BJ (cell line): Measurements from ENCODE around the gene PPP1R7. TPM values are rescaled to one million over a fixed set of nuclear protein-coding genes. Genes with fewer than 3 reads are reported as not detected.

Experiments
- CTCF ChIA-PET: fragments of 350-600 bp; formaldehyde crosslinking; extraction: SDS; loops from one replicate; lab custom pipeline; 2021; ENCODE audit warnings: antibody characterized with exemption, inconsistent platforms; lab: Yijun Ruan, JAX
- POLR2A ChIA-PET: fragments of 300-600 bp; sonication (Branson Sonifier 250); formaldehyde crosslinking; extraction: SDS; loops from one replicate; lab custom pipeline; 2021; ENCODE audit warnings: antibody characterized with exemption; lab: Charles Lee
- DNase-seq: peaks from one replicate; pipeline ENCODE4 v3.0.0-alpha.2; 2011; ENCODE audit warnings: low read depth
- H3K27me3 ChIP-seq: 2 replicates; pipeline ENCODE4 v1.6.0; 2011; ENCODE audit warnings: low read length; ENCODE audit not compliant: control insufficient read depth, insufficient read depth
- H3K36me3 ChIP-seq: 2 replicates; pipeline ENCODE4 v1.5.1; 2011; ENCODE audit warnings: low read length; ENCODE audit not compliant: control insufficient read depth, insufficient read depth
- H3K4me3 ChIP-seq: 2 replicates; pipeline ENCODE4 v1.5.1; 2011; ENCODE audit warnings: low read depth, mild to moderate bottlenecking, control low read depth, low read length
- polyA plus RNA-seq: library from polyadenylated mRNA; depleted of rRNA; stranded (reverse); fragments of >200 nt; gene quantifications from 2 replicates; pipeline ENCODE4 v1.2.3, GENCODE V29; 2011
- TF ChIP-seq, protein P1 (sequence below): IDR thresholded peaks from 2 replicates; pipeline ENCODE4 v1.5.1; 2011; ENCODE audit warnings: low read depth, mild to moderate bottlenecking, control low read depth, inconsistent platforms, low read length, moderate library complexity; ENCODE audit not compliant: insufficient read depth

Gene PPP1R7
- polyA plus RNA-seq, 1 experiment, result 45.8 TPM

DNA sequence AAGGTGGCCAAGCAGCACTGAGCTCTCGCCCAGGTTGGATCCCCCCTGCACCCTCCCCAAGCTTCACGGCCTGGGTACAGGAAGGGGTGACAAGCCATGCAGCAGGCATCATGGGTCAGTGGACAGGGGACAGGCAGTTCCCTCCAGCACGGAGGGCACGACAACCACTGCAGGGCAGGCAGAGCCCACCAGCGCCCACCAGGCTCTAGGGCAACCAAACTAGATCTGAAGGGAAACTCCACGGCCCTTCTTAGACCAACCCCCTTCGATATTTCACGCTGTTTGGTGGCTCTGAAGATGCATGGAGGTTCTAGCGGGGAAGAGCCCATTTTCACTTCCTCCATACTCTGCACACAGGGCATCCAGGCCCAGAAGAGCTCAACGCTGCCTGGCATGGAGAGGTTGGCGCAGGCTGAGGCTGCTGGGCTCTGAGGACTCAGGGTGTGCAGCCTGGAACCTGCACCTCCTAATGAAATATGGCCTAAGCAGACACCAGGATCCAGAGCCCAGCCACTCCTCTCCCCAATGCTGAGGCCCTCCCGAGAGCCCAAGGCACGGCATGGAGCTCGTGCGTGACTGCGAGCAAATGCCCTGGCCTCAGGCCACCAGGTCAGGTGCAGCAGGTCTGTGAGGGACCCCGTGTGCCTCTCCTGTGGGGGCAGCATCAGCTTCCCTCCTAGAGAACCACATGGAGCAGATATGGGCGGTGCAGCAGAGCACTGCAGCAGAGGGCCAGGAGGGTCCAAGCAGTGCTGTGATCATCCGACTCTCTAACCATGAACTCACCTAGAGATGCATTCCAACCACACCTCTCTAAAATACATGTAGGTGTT lies 39.4 kb upstream of the PPP1R7 start:
- no peak for DNase-seq
- ChIA-PET POLR2A (no interaction called here), CTCF (interaction anchor here (1.1 kb wide), 1 partner anchor 13 kb away, joined by 3 read pairs; no protein-coding TSS in a partner anchor)
- TF ChIP-seq, protein P1, sequence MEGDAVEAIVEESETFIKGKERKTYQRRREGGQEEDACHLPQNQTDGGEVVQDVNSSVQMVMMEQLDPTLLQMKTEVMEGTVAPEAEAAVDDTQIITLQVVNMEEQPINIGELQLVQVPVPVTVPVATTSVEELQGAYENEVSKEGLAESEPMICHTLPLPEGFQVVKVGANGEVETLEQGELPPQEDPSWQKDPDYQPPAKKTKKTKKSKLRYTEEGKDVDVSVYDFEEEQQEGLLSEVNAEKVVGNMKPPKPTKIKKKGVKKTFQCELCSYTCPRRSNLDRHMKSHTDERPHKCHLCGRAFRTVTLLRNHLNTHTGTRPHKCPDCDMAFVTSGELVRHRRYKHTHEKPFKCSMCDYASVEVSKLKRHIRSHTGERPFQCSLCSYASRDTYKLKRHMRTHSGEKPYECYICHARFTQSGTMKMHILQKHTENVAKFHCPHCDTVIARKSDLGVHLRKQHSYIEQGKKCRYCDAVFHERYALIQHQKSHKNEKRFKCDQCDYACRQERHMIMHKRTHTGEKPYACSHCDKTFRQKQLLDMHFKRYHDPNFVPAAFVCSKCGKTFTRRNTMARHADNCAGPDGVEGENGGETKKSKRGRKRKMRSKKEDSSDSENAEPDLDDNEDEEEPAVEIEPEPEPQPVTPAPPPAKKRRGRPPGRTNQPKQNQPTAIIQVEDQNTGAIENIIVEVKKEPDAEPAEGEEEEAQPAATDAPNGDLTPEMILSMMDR, result no peak
- H3K36me3 ChIP-seq, result no peaks in the 10 kb centered on the region
- no peaks in the 10 kb centered on the region for H3K27me3 ChIP-seq
- no peak overlapping the region for H3K4me3 ChIP-seq

GRCh38 chr2:241111440-241111805 lies 38.8 kb upstream of the PPP1R7 start:
- no peaks in the 10 kb centered on the region for H3K27me3 ChIP-seq
- ChIA-PET POLR2A (no interaction called here), CTCF (no interaction called here)
- no peak overlapping the region for H3K4me3 ChIP-seq
- TF ChIP-seq, protein P1, result no peak
- no peak for DNase-seq
- H3K36me3 ChIP-seq, result no peaks in the 10 kb centered on the region

DNA sequence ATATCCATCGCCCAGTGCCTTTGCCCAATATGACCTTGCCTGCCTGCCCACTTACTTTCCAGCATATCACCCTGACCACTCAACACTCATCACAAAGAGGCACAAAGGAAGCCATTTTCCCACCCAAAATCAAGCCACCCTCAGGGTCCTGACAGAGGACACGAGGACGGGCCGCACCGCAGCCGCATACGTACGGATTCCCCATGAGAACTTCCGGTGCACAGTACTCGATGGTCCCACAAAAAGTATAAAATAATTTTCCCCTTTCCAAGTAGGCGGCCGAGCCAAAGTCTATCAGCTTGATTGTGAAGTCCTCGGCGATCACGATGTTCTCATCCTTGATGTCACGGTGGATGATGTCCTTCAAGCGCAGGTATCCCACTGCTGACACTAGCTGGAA lies 38.2 kb upstream of the PPP1R7 start:
- Histone ChIP-seq H3K4me3 (no peak overlapping the region), H3K36me3 (no peaks in the 10 kb centered on the region), H3K27me3 (no peaks in the 10 kb centered on the region)
- TF ChIP-seq, protein P1, result no peak
- ChIA-PET CTCF (no interaction called here), POLR2A (no interaction called here)
- no peak for DNase-seq

DNA sequence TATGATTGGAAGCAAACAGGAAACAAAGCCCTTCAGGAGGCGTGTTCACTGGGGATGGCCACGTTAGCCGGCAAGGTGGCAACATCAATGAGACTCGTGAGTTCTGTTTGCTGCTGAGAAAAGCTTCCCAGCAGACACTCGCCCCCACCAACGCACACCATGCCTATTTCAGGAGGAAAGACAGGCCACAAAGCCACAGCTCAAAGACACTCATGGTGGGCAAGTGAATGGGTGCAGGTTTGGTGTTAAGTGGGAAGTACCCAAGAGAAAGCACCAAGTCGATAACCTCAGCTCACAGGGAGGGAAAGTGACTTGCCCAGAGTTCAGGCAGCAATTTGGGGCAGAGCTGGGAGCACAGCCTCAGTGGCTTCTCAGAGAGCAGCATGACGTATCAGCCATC lies 37.7 kb upstream of the PPP1R7 start:
- no peak for DNase-seq
- POLR2A ChIA-PET, result no interaction called here
- no peaks in the 10 kb centered on the region for H3K27me3 ChIP-seq
- TF ChIP-seq, protein P1, result no peak
- CTCF ChIA-PET, result no interaction called here
- H3K4me3 ChIP-seq, result no peak overlapping the region
- H3K36me3 ChIP-seq, result no peaks in the 10 kb centered on the region

- POLR2A ChIA-PET, result no interaction called here
- TF ChIP-seq, protein P1, result no peak
- no peak for DNase-seq
Measured at GRCh38 chr2:241114836-241115235, 35.4 kb upstream of the PPP1R7 start.

More at GRCh38 chr2:241114836-241115235, 35.4 kb upstream of the PPP1R7 start:
- no peaks in the 10 kb centered on the region for H3K27me3 ChIP-seq
- H3K4me3 ChIP-seq, result no peak overlapping the region
- CTCF ChIA-PET, result no interaction called here
- no peaks in the 10 kb centered on the region for H3K36me3 ChIP-seq
